ENCODE results near the gene VASN.
"Not testable (repeated sequence)": the region's sequence is repeated elsewhere in the genome, so short reads cannot be mapped to it uniquely, and the experiment has no call there.

VASN gene

DNA sequence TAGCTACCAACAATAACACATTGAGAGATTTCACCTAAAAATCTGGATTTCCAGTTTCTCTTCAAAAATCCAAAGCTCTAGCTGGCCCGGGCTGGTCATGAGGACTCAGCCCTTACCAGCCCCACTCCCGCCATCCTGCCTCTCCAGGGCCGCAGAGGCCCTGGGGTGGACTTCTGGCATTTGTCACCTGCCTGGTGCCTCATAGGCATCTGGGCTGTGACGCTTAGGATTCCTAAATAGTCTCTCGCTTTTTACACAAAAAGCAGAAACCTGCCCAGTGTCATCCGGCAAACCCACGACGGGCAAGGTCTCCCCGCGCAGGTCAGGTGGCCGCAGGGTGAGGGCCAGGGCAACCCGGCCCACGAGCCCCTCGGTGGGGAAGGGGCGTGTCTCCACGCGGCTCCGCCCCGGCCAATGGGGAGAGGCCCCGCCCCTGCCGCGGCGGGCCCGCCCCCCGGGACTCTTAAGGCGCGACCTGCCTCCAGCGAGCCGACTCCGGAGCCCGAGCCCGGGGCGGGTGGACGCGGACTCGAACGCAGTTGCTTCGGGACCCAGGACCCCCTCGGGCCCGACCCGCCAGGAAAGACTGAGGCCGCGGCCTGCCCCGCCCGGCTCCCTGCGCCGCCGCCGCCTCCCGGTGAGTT lies at the start of gene VASN:
Gene VASN, plus strand, starts transcription at position 492 of the 644 bp plus-strand sequence. CDS start 9,030 bp downstream, outside the sequence.
- no peak for DNase-seq

DNA sequence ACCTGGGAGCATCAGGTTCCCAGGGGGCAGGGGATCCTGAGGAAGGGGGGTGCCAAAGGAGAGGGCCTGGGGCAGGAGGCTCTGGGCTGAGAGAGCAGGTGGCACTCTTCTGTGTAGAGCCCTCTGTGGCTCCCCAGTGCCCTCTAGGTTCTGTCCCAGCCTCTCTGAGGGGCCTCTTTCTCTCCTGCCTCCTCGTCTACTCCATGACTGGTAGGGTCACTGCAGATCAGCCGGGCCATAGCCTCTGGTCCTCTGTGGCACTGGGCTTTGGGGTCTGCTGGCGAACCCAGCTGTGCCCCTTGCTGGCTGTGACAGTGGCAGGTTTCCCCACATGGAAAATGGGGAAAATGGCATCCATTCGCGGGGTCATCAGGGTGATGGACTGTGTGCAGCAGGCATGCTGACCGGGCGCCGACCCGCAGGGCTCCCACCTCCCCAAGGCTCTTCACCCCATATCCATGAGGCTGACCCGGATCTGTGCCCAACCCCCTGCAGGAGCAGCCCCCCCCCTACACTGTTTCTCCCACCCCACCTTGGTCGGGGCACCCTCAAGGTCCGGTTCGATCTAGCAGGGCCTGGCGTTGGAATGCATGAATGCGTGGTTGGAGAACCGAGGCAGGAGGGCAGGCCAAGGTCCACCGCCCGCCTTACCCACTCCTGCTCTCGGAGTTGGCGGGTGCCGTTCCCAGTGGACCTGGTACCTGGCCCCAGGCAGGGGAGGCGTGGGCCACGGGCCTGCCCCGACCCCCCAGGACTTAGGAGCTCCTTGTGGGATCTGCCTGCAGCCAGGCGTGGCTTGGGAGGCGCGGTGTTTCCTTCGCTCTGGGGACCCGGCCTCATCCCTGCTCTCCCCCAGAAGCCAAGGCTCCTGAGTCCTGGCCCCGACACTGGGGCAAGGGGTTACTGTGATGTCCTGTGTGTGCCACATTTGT lies 49.3 kb upstream of the VASN start:
- no peak for DNase-seq

DNA sequence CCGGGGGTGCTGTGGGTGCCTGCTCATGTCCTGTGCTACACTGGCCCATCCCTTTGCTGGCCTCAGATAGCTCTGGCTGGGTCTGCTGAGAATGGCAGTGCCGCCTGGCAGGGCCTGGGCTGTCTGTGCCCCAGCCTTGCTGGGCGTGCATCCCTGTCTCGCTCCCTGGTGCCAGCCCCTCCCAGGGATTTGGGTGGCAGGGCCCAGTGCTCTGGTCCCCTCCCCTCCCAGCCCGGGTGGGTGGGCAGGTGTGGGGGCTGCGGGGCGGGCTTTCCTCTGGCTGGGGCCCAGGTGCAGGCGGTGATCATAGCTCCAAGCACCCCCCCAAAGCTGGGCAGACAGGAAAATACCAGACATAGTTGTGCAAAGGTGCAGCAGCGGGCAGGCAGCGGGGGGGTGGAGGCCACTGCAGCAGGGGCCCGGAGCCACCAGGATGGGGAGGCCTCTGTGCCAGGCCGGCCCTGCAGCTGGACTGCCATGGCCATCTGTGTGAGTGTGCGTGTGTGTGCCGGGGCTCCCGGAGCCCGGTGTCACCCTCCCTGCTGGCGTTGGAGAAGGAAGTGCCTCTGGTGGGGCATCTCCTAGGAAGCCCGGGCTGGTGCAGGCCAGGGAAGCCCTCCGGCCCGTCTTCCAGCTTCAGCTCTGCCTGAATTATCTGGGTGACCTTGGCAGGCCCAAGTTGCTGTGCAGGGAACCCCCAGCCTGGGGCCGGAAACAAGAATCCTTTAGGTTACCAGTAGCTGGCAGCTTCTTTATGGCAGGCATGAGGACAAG lies 48.4 kb upstream of the VASN start:
- DNase-seq = no peak

DNA sequence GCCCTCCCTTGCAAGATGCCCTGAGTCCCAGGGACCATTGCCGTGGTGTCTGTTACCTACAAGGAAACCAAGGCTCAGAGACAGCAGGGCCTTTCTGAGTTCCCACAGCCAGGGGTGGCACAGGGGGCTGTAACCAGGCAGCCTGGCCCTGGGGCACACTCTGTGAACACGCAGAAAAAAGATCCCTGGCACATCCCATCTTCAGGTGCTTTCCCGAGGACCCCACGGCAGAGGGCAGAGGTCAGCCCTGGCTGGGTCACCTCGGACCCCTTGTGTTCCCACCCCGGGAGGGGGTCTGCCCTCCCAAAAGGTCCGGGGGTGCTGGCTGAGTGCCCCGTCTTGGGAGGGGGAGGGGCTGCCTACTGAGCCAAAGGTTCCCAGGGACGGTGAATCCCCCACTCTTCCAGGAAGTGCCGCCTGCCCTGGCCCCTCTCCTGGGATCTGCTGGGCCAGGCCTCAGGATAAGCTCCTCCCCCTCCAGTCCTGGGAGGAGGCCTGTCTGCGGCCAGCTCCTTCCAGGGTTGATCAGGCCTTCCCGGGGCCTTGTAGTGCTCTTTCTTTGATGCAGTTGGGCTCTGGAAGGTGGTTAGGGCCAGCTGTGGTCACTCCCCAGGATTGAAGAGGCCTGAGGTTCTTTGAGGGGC lies 47.7 kb upstream of the VASN start:
- no peak for DNase-seq

DNA sequence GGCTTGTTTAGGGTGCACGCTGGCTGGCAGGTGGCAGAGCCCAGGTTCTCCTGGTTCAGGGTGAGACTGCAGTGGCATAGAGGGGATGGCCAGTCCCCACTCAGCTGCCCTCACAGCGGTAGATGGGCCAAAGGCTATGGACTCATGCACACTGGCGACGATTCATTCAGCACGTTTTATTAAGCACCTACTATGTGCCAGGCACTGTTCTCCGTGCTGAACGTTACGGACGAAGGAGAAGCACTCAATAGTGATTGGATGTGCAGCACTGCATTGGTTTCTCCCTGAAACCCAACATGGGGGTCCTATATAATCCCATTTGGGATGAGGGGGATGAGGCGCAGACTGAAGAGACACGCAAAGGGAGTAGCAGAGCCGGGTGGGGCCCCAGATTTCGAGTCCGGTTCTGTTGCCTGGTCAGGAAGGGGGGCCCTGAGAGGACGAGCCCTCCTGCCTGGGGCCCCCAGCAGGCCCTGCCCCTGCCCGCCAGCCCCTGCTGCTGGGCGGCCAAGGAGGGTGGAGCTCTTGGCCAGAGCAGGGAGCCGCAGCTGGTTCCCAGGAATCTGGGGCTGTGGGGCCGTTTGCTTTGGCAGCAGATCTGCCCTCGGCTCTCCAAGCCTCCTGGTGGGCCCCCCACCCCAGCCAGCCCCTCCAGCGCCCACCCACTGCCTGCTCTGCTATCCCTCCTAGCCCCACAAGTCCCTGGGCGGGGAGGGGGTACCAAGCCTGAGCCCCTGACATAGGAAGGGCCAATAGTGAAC lies 47.0 kb upstream of the VASN start:
- no peak for DNase-seq

DNA sequence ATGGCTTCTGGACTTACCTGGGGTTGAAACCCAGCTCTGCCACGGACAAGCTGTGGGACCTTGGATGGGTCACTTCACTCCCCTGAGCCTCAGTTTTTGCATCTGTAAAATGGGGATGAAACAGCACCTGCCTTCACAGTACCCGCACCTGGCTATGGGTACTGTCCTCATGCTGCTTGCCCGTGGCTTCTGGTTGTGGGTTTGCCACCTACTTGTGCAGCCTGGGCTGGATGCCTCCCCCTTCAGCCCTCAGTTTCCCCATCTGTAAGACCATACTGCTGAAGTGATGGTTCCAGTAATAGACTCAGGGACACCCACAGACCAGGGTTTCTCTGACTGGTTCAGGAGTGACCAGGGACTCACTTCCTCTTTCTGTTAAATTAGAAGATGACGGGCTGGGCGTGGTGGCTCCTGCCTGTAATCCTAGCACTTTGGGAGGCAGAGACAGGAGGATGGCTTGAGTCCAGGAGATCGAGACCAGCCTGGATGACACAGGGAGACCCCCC lies 46.3 kb upstream of the VASN start:
- DNase-seq = no peak

DNA sequence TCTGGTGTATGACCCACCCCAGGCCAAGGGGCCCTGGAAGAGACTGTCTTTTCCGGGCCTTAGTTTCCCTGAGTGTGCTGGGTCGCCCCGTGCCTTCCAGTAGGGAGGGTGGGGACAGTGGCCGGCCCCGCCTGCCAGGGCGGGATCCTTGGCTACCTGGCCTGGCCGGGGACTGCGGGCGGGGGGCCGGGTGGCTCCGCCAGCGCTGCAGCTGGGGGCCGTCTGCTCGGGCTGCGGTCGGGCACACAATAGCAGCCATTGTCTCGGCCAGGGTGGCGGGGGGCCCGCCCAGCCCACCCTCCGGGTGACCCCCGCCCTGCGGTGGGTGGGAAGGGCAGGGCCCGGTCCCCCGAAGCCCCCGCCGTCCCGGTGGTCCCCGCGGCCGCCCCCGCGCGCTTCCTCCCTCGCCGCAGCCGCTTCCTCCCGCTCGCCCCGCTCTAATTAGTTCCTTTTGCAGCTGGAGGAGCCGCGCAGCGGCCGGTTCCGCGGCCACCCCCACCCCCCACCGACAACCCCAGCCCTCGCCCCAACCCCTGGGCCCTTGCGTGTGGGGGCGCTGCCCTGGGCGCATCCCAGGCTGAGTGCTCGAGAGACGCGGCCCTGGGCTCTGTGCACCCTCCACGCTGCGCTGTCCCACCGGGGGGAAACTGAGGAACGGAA lies 44.1 kb upstream of the VASN start:
- DNase-seq = no peak

DNA sequence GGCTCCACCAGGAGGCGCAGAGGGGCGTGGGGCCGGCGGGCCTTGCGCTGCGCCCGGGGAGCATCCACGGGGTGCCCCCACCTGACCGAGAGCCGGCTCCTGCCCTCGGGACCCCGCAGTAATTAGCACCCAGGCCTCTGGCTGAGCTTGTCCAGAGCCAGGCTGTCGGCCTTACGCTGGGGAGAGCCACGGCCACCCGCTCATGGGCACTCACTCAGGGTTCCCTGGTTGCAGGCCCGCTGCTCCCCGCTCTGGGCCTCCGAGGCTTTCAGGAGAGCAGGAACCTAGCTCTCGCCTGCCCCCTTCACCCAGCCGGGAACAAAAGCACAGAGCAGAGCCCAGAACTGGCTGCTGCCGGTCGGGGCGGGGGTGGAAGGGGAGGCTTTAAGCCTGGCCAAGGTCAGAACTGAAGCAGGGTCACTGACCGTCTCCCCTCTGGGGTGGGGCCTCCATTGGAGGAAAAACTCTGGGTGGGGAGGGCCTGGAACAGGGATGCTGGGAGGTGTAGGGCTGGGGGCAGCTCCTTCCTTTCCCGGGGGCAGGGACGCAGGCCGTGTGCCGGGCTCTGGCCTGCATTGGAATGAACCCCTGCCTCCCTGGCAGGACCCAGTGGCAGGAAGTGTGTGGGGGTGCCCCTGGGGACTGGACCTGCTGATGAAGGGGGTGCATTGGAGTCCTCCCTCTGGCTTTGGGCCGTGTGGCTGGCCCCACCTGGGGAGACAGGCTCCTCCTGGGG lies 43.4 kb upstream of the VASN start:
- peak; percentile 11 for DNase-seq

DNA sequence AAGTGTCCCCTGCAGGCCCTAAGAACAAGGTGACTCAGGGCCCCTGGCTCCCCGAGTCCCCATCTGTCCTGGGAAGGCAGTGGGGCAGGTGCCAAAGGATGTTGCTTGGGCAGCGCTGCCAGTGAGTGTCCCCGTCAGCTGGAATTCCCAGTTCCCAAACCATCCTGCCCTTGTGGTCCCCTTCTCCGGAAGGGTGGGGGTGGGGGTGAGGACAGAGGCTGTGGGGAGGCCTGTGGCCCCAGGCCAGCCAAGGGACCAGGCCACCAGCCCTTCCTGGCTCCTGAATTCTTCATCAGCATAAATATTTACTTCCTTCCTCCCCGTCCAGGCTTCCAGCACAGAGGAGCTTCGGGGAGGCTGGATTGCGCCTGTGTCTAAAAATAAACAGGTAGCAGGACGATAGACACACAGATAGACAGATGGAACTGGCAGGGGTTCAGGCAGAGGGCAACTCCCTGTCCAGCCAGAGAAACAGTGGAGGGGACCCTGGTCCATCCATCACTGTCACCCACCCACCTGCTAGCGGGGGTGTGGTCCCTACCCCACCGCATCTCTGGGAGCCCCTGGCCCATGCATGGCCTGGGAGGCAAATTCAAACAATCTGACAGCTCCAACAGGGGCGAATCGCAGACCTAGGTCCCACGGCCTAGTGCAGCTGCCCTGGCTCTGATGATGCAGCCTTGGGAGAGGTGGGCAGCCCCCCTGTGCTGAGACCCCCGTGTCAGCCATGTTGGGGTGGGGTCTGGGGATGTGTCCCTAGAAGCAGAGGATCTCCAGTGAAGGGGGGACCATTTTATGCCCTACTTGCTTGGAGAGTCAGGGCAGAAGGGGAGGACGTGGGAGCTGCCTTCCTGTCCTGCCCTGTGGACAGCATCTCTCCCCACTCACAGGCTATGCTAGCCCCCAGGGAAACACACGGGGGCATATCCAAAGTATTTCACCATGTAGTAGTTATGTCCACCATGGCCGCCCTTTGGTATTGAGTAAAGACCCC lies 42.6 kb upstream of the VASN start:
- DNase-seq = no peak

DNA sequence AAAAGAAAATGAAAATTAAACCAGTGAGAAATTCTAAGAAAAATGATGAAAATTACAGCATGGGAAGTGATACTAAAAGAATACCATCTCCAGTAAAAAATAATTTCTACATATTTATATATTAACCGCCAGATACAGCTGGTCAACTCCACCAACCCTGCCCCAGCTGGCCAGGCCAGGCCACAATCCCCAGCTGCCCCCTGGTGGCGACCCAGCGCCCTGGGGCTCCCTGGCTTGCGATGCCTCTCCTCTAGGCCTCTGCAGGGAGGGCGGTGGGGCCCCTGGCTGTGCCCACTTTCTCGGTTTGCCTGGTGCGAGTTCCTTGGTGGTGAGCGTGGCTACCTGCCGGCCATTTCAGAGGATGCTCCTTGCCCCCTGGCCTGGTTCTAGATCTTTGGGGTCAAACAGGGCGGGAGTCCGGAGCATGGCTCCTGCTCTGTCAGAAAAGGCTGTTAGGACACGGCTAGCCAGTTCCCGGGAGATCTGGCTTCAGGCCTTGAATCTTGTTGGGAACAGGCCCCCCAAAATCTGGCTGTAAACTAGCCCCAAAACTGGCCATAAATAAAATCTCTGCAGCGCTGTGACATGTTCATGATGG lies 41.3 kb upstream of the VASN start:
- peak; percentile 5 for DNase-seq

DNA sequence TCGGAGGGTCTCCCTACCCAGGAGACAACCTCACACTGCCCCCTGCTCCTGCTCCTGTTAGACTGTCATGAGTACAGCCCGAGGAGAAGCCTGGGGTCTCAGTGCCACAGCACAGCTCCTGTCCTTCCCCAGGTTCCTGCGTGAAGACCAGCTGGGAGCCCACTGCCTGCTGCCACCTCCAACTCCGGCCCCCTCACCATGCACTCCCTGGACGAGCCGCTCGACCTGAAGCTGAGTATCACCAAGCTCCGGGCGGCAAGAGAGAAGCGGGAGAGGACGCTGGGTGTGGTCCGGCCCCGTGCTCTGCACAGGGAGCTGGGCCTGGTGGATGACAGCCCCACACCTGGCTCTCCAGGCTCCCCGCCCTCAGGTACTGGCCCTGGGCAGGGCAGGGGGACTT lies 39.6 kb upstream of the VASN start:
- DNase-seq = no peak

DNA sequence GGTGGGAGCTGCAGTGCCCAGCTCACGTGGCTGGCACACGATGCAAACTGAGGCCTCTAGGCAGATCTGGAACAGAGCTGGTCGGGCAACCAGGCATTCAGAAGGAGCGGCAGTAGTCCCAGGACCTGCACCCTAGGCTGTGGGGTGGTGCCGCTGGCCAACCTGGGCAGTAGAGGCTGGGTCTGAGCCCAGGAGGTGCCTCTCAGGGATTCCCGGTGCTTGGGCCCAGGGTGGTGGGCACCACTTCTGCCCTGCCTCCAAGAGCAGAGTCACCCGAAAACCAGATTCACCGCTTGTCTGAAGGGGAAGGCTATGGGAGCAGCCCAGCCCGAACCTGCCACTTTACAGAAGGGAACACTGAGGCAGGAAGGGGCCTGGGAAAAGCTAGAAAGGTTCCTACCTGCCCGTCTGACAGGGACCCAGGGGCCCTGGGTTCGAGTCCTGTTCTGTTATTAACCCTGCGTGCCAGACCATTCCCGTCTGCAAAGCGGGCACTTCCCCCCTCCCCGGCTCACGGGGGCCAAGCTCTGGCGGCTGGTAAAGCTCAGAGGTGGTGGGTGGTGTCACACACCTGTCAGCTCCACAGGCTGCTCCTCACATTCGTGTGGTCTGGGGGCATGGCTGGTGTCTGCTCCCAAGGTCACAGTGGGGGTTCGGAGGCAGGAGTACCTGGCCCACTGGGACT lies 38.9 kb upstream of the VASN start:
- DNase-seq = no peak

DNA sequence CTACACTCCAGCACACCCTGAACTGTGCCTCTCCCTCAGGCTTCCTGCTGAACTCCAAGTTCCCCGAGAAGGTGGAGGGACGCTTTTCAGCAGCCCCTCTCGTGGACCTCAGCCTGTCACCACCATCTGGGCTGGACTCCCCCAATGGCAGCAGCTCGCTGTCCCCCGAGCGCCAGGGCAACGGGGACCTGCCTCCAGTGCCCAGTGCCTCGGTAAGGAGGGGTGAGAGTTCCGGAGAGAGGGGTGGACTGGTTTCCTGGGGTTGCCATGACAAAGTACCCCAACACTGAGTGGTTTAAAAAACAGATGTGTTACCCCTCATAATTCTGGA lies 38.4 kb upstream of the VASN start:
- DNase-seq = no peak

DNA sequence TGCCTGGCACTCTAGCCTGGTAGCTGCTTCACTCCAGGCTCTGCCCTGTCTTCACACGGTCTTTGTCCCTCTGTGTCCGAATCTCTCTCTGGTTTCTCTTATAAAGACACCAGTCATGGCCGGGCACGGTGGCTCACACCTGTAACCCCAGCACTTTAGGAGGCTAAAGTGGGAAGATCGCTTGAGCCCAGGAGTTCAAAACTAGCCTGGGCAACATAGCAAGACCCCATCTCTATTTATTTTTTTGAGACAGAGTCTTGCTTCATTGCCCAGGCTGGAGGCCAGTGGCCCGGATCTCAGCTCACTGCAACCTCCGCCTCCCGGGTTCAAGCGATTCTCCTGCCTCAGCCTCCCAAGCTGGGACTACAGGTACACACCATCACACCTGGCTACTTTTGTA lies 37.9 kb upstream of the VASN start:
- DNase-seq = not testable (repeated sequence)

DNA sequence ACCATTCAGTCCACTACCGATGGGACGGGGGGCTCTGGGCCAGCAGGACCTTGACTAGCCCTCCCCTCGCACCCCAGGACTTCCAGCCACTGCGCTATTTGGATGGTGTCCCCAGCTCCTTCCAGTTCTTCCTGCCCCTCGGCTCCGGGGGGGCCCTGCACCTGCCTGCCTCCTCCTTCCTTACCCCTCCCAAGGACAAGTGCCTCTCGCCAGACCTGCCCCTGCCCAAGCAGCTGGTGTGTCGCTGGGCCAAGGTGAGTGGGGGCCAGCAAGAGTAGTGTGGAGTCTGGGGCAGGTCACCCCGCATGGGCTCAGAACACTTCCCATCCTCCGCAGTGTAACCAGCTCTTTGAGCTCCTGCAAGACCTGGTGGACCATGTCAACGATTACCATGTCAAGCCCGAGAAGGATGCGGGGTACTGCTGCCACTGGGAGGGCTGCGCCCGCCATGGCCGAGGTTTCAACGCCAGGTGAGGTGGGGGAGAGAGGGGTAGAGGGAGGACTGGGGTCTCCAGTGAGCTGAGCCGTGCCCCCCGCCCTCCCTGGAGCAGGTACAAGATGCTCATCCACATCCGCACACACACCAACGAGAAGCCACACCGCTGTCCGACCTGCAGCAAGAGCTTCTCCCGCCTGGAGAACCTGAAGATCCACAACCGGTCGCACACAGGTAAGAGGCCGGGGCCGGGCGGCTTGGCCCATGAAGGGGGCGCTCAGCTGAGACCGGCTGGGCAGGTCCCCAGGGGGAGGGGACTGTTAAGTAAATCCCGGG lies 36.7 kb upstream of the VASN start:
- no peak for DNase-seq

DNA sequence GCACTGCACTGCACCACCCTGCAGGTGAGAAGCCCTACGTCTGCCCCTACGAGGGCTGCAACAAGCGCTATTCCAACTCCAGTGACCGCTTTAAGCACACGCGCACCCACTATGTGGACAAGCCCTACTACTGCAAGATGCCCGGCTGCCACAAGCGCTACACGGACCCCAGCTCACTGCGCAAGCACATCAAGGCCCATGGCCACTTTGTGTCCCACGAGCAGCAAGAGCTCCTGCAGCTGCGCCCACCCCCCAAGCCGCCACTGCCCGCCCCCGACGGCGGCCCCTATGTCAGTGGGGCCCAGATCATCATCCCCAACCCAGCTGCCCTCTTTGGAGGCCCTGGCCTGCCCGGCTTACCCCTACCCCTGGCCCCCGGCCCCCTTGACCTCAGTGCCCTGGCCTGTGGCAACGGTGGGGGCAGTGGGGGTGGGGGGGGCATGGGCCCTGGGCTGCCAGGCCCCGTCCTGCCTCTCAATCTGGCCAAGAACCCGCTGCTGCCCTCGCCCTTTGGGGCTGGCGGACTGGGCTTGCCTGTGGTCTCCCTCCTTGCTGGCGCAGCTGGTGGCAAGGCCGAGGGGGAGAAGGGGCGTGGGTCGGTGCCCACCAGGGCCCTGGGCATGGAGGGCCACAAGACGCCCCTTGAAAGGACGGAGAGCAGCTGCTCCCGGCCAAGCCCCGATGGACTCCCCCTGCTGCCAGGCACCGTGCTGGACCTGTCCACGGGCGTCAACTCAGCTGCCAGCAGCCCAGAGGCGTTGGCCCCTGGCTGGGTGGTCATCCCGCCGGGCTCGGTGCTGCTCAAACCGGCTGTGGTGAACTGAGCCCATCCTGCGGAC lies 34.7 kb upstream of the VASN start:
- DNase-seq = no peak

Data from DMS79 treated with DMSO at 0.1 percent for 48 hours (cell line).